ENCODE data around the gene ADORA3. TPM values are rescaled to one million over a fixed set of nuclear protein-coding genes. Genes with fewer than 3 reads are reported as not detected.
A peak's percentile ranks its signal among the peaks of the same experiment; 100 is the strongest.

Gene ADORA3
- total and polyA plus RNA-seq, 7 donors, result 0.45 to 2.1 (median 1.2) TPM

DNA sequence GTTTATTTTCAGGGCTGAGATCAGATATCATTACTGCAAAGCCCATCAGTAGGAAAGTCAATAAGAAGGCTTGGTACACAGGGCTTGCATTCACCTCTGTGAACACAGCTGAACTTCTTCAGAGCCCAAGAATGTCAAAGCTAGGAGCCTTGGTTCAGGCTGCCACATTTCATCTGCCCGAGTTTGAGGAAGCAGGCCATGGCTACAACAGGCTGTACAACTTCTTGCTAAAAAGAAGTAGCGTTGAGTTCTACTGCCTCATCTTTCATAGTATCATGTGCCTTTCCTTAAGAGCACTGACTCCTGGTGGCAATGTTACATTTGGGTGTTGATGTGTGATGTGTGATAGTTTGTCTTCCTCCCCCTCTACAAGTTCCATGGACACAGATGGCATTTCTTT lies 19.6 kb downstream of the ADORA3 start:
- Histone ChIP-seq H3K27me3 (ENCODE audit: insufficient read depth in 3 of 3, low read length in 2 of 3) (no peaks in the 10 kb centered on the region), H3K9me3 (no peaks in the 10 kb centered on the region), H3K4me1 (peaks cover 8% of the 10 kb centered on the region), H3K4me3 (no peak overlapping the region), H3K36me3 (ENCODE audit: insufficient read depth in 1 of 2, low read depth in 1 of 2) (peaks cover 0 to under 1% of the 10 kb centered on the region in 2 donors), H3K27ac (no peak overlapping the region)
- DNase-seq (no peak), ATAC-seq (no peak)
- TF ChIP-seq, protein P1, sequence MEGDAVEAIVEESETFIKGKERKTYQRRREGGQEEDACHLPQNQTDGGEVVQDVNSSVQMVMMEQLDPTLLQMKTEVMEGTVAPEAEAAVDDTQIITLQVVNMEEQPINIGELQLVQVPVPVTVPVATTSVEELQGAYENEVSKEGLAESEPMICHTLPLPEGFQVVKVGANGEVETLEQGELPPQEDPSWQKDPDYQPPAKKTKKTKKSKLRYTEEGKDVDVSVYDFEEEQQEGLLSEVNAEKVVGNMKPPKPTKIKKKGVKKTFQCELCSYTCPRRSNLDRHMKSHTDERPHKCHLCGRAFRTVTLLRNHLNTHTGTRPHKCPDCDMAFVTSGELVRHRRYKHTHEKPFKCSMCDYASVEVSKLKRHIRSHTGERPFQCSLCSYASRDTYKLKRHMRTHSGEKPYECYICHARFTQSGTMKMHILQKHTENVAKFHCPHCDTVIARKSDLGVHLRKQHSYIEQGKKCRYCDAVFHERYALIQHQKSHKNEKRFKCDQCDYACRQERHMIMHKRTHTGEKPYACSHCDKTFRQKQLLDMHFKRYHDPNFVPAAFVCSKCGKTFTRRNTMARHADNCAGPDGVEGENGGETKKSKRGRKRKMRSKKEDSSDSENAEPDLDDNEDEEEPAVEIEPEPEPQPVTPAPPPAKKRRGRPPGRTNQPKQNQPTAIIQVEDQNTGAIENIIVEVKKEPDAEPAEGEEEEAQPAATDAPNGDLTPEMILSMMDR (IDR thresholded peaks at IDR 0.05), result no peak
- 72 to 89% (median 86%) methylated on average over 2 of the region's 2 CpGs for WGBS, 3 donors
- intact Hi-C loops (cut with DNase I), result loop anchor here (5.0 to 10.0 kb wide), 3 partner anchors 173 to 283 kb away; no protein-coding TSS in a partner anchor

DNA sequence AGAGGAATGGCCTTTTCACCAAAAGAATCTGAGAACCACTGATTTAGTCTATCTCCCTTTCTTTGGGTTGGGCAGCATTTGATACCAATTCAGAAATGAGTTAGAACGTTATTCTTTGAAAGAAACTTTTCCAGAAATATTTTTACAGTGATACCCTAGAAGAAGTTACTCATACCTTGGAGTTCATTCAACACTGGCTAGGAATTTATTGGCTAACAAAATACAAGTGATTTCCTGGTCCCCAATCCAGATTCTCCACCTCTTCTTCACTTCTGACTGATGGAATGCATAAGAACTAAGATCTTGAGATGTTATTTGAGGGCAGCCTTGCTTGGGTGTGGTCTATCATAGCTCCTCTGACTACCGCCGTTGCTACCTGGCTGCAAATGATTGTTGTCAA lies 20.3 kb downstream of the ADORA3 start:
- TF ChIP-seq, protein P1 (IDR thresholded peaks at IDR 0.05), result no peak
- Histone ChIP-seq H3K4me1 (peaks cover 8% of the 10 kb centered on the region), H3K9me3 (no peaks in the 10 kb centered on the region), H3K4me3 (no peak overlapping the region), H3K27me3 (ENCODE audit: insufficient read depth in 3 of 3, low read length in 2 of 3) (no peaks in the 10 kb centered on the region), H3K36me3 (ENCODE audit: insufficient read depth in 1 of 2, low read depth in 1 of 2) (peaks cover 0 to 8% of the 10 kb centered on the region in 2 donors), H3K27ac (no peak overlapping the region)
- ATAC-seq, result no peak
- no peak for DNase-seq
- intact Hi-C loops (cut with DNase I), result loop anchor here (5.0 to 10.0 kb wide), 3 partner anchors 174 to 284 kb away; no protein-coding TSS in a partner anchor
- 44 to 76% (median 49%) methylated on average over 3 of the region's 3 CpGs for WGBS, 3 donors

DNA sequence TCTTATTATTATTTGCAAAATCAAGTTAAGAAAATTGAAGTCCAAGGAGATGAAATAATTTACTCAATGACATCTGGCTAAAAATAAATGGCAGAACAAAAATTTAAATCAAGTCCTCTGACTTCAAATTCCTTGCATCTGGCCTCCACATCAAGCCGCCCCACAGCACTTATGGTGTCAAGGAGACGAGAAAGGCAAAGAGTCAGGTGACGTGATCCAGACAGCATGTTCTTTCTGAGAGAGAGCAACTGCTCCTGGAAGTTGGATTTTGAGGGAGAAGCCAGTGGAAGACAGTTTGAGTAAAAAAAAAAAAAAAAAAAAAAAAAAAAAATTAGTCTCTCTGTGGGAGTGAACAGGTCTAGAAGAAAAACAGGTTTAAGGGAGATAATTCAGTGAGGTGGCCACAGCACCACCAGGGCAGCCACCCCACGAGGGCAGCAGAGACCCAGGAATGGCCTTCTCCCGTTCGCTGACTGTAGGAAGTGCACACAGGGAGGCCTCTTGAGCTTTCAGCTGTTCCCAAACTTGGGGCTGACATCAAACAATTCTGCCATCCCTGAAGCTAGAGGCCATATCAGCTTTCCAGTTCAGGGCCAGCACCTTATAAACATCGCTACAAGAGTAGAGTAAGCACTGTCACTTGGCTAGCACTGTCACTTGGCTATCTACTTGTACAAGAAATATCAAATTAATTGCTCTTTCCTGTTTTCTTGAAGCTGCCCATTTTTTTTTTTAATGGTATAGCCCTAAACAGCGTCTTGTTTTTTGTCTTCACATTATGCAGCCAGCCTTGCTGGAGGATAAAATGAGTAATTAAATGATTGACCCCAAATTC lies 21.8 kb downstream of the ADORA3 start:
- TF ChIP-seq, protein P1 (IDR thresholded peaks at IDR 0.05), result peak; percentile 71
- ATAC-seq (peak; percentile 95 to 99 (median 98)), DNase-seq (peak; percentile 76 to 86)
- Histone ChIP-seq H3K27me3 (ENCODE audit: insufficient read depth in 3 of 3, low read length in 2 of 3) (no peaks in the 10 kb centered on the region), H3K36me3 (ENCODE audit: insufficient read depth in 1 of 2, low read depth in 1 of 2) (peaks cover 0 to 20% of the 10 kb centered on the region in 2 donors), H3K4me1 (peaks cover 8% of the 10 kb centered on the region), H3K27ac (peak overlapping the region; percentile 13), H3K4me3 (no peak overlapping the region), H3K9me3 (no peaks in the 10 kb centered on the region)
- 21 to 28% (median 22%) methylated on average over 8 of the region's 8 CpGs for WGBS, 3 donors
- intact Hi-C loops (cut with DNase I), result loop anchor here (5.0 to 10.0 kb wide), 3 partner anchors 176 to 286 kb away; no protein-coding TSS in a partner anchor

DNA sequence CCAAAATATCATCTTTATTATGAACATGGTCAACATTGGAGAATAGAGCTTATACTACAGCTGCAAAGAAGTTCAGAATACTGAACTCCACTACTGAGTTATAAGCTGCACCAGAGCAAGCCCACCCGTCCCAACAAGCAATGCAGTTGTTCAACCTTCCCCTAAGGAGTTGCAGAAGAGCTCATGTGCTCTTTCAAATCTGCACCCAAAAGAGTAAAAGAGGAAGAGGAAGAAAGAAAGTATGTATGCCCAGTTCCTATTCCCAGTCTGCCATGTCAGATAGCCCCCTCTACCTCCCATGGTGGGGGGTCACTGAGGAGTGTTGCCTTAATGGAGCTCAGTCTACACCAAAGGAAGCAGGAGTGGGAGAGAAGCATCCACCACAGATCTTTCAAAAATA lies 22.8 kb downstream of the ADORA3 start:
- Histone ChIP-seq H3K9me3 (no peaks in the 10 kb centered on the region), H3K4me3 (no peak overlapping the region), H3K27ac (no peak overlapping the region), H3K36me3 (ENCODE audit: insufficient read depth in 1 of 2, low read depth in 1 of 2) (peaks cover 0 to 29% of the 10 kb centered on the region in 2 donors), H3K27me3 (ENCODE audit: insufficient read depth in 3 of 3, low read length in 2 of 3) (no peaks in the 10 kb centered on the region), H3K4me1 (peaks cover 8% of the 10 kb centered on the region)
- ATAC-seq (no peak), DNase-seq (no peak)
- 52 to 72% (median 70%) methylated on average over 1 of the region's 1 CpG for WGBS, 3 donors
- intact Hi-C loops (cut with DNase I), result loop anchor here (5.0 to 10.0 kb wide), 3 partner anchors 177 to 287 kb away; no protein-coding TSS in a partner anchor
- TF ChIP-seq, protein P1 (IDR thresholded peaks at IDR 0.05), result no peak
